Coronary artery (tissue), 2 donors: ENCODE results near the gene DENND5B.
"Not testable (repeated sequence)": the region's sequence is repeated elsewhere in the genome, so short reads cannot be mapped to it uniquely, and the experiment has no call there.

Experiments used
- DNase-seq: peaks from one replicate; pipeline ENCODE4 v3.0.0-alpha.2; 2017; ENCODE audit warnings: low spot score
- H3K27ac ChIP-seq, 2 donors: fragments of 200-600 bp; sonication (generic); one replicate each; pipeline ENCODE4 v1.5.1; 2016 to 2019
- H3K4me3 ChIP-seq: fragments of 200-600 bp; sonication (generic); 2 replicates; pipeline ENCODE4 v1.5.1; 2016; ENCODE audit warnings: mild to moderate bottlenecking, moderate library complexity
- CTCF ChIP-seq: fragments of 200-600 bp; sonication (generic); IDR thresholded peaks from one replicate; pipeline ENCODE4 v1.5.1; 2019; ENCODE audit warnings: antibody characterized with exemption

Gene DENND5B

GRCh38 chr12:31558521-31558920, 32.4 kb downstream of the DENND5B start:
- no peak for TF ChIP-seq CTCF
- no peak for DNase-seq
- Histone ChIP-seq H3K27ac (no peak overlapping the region), H3K4me3 (no peak overlapping the region)

GRCh38 chr12:31557707-31558106, 33.2 kb downstream of the DENND5B start:
- no peak for DNase-seq
- TF ChIP-seq CTCF: no peak
- H3K4me3 ChIP-seq: no peak overlapping the region
- H3K27ac ChIP-seq: no peak overlapping the region

GRCh38 chr12:31555466-31555865, 35.5 kb downstream of the DENND5B start:
- H3K4me3 ChIP-seq, DNase-seq, H3K27ac ChIP-seq: not testable (repeated sequence)

- DNase-seq, H3K27ac ChIP-seq, H3K4me3 ChIP-seq: not testable (repeated sequence)
These were observed 40.3 kb downstream of the DENND5B start for GRCh38 chr12:31550590-31550989.

- H3K27ac ChIP-seq: no peak overlapping the region
- no peak for DNase-seq
- H3K4me3 ChIP-seq: no peak overlapping the region
- TF ChIP-seq CTCF: no peak
These were observed 54.3 kb downstream of the DENND5B start for GRCh38 chr12:31536672-31537071.

GRCh38 chr12:31533470-31533869, 57.5 kb downstream of the DENND5B start:
- no peak overlapping the region for H3K27ac ChIP-seq
- no peak for TF ChIP-seq CTCF
- no peak for DNase-seq

GRCh38 chr12:31531893-31532292, 59.0 kb downstream of the DENND5B start:
- no peak overlapping the region for H3K27ac ChIP-seq
- no peak for TF ChIP-seq CTCF
- DNase-seq: no peak
- no peak overlapping the region for H3K4me3 ChIP-seq

More at GRCh38 chr12:31533470-31533869, 57.5 kb downstream of the DENND5B start:
- H3K4me3 ChIP-seq: no peak overlapping the region

- no peak for DNase-seq
- Histone ChIP-seq H3K4me3 (no peak overlapping the region), H3K27ac (no peak overlapping the region)
- no peak for TF ChIP-seq CTCF
These were observed 62.8 kb downstream of the DENND5B start for GRCh38 chr12:31528095-31528494.
